MM.1S (cell line): ENCODE data around the gene ISOC2.

Source experiments
- EZH2 ChIP-seq: fragments of 300-600 bp; sonication (generic); optimal IDR thresholded peaks from 2 replicates; pipeline ENCODE3; 2017; ENCODE audit warnings: low read depth, mild to moderate bottlenecking, antibody characterized with exemption, low read length, mixed read lengths
- EZH2phosphoT487 ChIP-seq: fragments of 300-600 bp; sonication (generic); IDR thresholded peaks from 2 replicates; pipeline ENCODE4 v1.6.1; 2018; ENCODE audit warnings: antibody characterized with exemption, low read length
- TF ChIP-seq, protein P1 (sequence below): fragments of 300-600 bp; sonication (generic); IDR thresholded peaks from 2 replicates; pipeline ENCODE4 v1.5.1; 2016; ENCODE audit warnings: antibody characterized with exemption, low read length, mixed read lengths

- TF ChIP-seq, protein P1, sequence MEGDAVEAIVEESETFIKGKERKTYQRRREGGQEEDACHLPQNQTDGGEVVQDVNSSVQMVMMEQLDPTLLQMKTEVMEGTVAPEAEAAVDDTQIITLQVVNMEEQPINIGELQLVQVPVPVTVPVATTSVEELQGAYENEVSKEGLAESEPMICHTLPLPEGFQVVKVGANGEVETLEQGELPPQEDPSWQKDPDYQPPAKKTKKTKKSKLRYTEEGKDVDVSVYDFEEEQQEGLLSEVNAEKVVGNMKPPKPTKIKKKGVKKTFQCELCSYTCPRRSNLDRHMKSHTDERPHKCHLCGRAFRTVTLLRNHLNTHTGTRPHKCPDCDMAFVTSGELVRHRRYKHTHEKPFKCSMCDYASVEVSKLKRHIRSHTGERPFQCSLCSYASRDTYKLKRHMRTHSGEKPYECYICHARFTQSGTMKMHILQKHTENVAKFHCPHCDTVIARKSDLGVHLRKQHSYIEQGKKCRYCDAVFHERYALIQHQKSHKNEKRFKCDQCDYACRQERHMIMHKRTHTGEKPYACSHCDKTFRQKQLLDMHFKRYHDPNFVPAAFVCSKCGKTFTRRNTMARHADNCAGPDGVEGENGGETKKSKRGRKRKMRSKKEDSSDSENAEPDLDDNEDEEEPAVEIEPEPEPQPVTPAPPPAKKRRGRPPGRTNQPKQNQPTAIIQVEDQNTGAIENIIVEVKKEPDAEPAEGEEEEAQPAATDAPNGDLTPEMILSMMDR, result no peak
- TF ChIP-seq EZH2 (no peak), EZH2phosphoT487 (no peak)
These were observed 1.3 kb upstream of the ISOC2 start for GRCh38 chr19:55462722-55463121.
